GM19468 (cell line): Measurements from ENCODE around the gene ATOSA.
A peak's percentile ranks its signal among the peaks of the same experiment; 100 is the strongest.

Experiments used
- ATAC-seq: cut with Tn5 transposase; IDR thresholded peaks from one replicate; pipeline ENCODE4 v1.9.1; 2021; ENCODE audit warnings: mild to moderate bottlenecking, moderate library complexity, moderate number of reproducible peaks; ENCODE audit not compliant: unreplicated experiment; ENCODE audit errors: extremely low read depth

Gene ATOSA

GRCh38 chr15:52683580-52683979 is 4.4 kb upstream of the ATOSA start:
- ATAC-seq = peak; percentile 49

- no peak for ATAC-seq
These were observed 3.6 kb upstream of the ATOSA start for GRCh38 chr15:52682781-52683180.

DNA sequence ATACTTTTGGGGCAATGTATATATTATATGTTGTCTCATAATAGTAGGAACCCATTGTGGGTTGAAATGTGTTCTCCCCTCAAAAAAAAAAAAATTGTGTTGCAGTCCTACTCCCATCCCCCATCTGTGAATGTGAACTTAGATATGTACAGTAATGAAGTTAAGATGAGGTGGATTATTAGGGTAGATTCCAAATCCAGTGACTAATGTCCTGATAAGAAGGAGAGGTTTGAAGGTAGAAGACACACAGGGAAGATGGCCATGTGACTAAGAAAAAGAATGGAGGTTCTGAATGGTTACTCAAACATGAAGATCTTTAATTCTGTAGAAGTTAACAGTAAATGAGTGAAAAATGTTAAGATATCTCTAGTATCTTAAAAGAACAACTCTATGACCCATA is 3.0 kb upstream of the ATOSA start:
- no peak for ATAC-seq

GRCh38 chr15:52681441-52681840 is 2.3 kb upstream of the ATOSA start:
- no peak for ATAC-seq

GRCh38 chr15:52680761-52681160 is 1.6 kb upstream of the ATOSA start:
- no peak for ATAC-seq

DNA sequence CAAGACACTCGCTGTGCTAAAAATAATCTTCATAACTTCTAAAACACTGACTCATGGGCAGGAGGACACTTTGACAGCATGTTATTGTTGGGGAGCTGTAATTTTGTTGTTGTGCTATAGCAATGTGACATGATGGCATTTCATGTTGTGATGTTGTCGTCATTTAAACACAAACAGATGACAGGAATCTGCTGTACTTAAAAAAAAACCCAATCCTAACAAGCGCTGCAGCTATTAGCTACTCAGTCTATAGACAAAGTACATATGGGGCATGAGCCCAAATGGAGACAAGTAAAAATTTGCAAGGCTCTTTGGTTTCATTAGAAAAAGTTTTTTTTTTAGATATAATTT is 828 bp upstream of the ATOSA start:
- no peak for ATAC-seq

- no peak for ATAC-seq
These were observed 538 bp downstream of the ATOSA start for GRCh38 chr15:52678468-52679231.

DNA sequence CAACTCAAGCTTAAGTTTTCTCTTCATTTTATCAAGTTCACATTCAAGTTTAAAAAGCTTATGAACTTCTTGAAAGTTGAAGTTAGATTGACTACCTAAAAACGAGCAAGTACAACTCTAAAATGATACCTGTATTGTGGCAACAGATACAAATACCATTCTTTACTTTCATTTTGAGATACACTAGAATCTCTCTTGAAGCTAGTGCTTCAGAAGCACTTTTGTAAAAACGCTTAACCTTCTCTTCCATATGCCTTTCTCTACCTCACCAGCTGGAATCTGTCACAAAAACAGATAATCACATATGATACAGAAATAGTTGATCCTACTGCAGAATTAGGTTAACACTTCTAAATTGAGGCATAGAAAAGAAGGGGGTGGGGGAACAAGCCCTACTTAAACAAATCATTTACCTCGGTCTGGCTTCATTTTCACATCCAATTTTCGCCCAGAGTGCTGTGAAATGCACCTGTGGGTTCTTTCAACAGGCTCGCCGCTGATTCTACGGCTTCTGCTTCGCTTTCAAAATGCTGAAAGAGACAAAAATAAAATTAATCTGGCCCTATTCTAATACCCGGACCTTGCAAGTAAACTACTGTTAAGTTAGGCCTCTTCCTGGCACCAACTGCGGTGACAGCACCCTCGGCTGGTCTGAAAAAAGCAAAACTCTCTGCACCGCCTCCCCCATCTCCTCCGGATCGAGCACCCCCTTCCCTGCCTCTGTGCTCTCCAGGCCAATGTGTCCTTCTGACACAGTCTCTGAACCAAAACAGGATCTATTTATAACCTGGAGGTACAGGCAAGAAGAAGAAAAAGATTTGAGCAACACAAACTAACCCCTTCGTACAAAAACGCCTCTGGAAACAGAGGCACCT is 1.4 kb downstream of the ATOSA start:
- ATAC-seq = peak; percentile 8

GRCh38 chr15:52674831-52675230 is 4.4 kb downstream of the ATOSA start:
- ATAC-seq = no peak

- no peak for ATAC-seq
These were observed 5.5 kb downstream of the ATOSA start for GRCh38 chr15:52673734-52674133.

- ATAC-seq = no peak
These were observed 5.9 kb downstream of the ATOSA start for GRCh38 chr15:52673312-52673711.

DNA sequence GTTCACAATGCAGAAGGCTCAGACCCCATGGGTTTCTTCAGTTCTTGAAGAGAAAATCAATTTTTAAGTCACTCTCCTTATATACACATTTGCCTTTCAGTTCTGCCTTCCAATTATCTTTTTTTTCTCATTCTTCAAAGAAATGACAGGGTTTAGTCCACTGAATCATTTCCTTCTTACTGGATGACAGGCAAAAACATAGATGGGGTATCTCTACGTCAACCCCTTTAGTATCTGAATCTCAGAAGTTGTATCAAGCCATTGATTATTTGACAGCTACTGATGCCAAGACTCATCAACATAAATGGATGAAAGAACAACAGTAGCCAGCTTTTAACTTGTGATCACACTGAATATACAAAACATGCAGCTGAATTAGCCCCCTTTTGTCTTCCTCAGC is 6.5 kb downstream of the ATOSA start:
- no peak for ATAC-seq

GRCh38 chr15:52670087-52670486 is 9.1 kb downstream of the ATOSA start:
- no peak for ATAC-seq

- ATAC-seq = no peak
These were observed 11.1 kb downstream of the ATOSA start for GRCh38 chr15:52668133-52668532.

GRCh38 chr15:52667597-52667996 is 11.6 kb downstream of the ATOSA start:
- ATAC-seq = peak; percentile 45

GRCh38 chr15:52663536-52664294 is 15.5 kb downstream of the ATOSA start:
- no peak for ATAC-seq

DNA sequence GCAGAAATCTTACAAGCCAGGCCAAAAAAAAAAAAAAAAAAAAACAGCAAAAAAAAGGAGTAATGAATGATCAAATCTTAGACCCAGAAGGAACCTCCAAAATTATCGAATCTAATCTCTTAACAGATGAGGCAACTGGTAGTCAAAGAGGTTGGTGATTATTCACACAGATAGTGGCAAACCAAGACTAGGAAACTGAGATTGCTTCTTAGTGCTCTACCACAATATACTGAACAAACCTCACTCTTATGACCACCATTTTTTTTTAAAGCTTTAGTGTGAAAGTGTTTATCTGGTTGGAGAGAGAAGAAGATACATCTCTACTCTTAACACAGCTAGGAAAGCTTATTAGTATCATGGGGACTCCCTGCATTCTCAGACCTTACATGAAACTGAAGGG is 17.3 kb downstream of the ATOSA start:
- no peak for ATAC-seq

DNA sequence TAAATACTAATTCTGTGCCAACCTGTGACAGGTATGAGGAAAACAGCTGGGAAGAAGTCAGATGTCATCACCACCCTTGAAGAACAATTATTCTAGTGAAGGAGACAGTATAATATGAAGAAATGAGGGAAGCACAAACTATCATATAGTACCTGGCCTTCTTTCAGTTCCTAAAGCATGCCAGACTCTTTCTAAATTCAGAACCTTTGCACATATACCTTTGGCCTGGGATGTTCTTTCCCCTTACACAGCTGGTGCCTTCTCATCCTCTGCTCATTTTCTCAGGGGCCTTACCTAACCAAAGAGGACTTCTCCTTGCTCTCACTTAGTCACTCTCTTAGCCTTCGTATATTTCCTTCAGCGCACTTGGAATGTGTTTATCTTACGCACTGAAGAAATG is 19.0 kb downstream of the ATOSA start:
- no peak for ATAC-seq

DNA sequence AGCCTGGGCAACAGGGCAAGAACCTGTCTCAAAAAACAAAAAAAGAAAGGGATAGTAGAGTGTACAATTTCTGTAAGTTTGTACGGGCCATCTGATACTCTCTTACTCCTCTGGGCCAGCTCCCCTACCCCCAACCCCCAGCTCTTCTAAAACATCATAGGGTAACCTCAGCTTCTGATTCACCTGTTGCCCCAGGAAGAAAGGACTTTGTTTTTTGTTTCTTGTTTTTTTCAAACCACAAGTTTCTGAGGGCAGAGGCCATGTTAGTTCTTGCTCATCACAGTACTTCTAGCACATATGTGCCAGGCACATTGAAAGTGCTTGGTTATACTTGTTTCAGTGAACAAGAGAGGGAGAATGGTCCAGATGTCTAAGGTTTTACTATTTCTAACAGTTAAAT is 20.2 kb downstream of the ATOSA start:
- peak; percentile 71 for ATAC-seq

- no peak for ATAC-seq
These were observed 21.9 kb downstream of the ATOSA start for GRCh38 chr15:52657338-52657737.

- no peak for ATAC-seq
These were observed 22.8 kb downstream of the ATOSA start for GRCh38 chr15:52656412-52656811.
